ENCODE measurements around the gene STIM1.
"Not testable (repeated sequence)": the region's sequence is repeated elsewhere in the genome, so short reads cannot be mapped to it uniquely, and the experiment has no call there.

STIM1 gene

DNA sequence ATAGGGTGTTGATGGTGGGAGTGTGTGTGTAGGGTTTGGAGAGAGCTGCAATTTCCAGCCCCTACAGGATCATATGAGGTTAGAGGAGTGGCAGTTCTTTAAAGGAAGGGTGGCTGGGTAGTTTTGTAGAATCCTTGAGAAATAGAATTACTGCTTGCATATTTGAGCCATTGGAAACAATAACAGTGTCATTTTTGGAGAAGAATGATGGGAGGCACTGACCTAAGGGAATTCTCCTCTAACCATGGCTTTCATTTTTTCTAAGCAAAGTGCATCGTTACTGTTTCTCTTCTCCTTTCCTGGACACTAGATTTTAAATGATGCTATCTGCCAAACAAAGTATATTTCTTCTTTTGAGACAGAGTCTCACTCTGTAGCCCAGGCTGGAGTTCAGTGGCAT is 172.3 kb downstream of the STIM1 start:
- no peak for DNase-seq (ENCODE audit: low read depth in 2 of 2)

GRCh38 chr11:4030197-4030596 is 174.7 kb downstream of the STIM1 start:
- no peak for DNase-seq (ENCODE audit: low read depth in 2 of 2)

GRCh38 chr11:4032097-4032496 is 176.6 kb downstream of the STIM1 start:
- no peak for DNase-seq (ENCODE audit: low read depth in 2 of 2)

DNA sequence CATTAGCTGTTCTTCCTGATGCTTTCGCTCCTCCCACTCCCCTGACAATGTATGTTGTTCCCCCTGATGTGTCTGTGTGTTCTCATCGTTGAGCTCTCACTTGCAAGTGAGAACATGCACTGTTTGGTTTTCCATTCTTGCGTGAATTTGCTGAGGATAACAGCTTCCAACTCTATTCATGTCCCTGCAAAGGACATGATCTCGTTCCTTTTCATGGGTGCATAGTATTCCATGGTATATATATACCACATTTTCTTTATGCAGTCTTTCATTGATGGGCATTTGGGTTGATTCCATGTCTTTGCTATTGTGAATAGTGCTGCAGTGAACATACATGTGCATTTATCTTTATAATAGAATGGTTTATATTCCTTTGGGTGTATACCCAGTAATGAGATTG is 180.5 kb downstream of the STIM1 start:
- no peak for DNase-seq (ENCODE audit: low read depth in 2 of 2)

DNA sequence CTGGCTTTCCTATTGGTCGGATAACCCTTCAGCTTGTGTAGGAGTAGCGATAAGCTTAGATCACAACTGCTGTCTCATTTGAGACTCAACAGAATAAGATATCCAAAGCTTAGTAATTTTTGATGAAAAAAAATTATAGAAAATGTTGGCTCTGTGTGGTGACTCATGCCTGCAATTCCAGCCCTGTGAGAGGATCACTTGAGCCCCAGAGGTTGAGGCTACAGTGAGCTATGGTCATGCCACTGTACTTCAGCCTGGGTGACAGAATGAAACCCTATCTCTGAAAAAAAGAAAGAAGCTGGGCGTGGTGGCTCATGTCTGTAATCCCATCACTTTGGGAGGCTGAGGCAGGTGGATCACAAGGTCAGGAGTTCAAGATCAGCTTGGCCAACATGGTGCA is 183.5 kb downstream of the STIM1 start:
- DNase-seq (ENCODE audit: low read depth in 2 of 2): no peak

- no peak for DNase-seq (ENCODE audit: low read depth in 2 of 2)
These were observed 185.0 kb downstream of the STIM1 start for GRCh38 chr11:4040461-4040860.

DNA sequence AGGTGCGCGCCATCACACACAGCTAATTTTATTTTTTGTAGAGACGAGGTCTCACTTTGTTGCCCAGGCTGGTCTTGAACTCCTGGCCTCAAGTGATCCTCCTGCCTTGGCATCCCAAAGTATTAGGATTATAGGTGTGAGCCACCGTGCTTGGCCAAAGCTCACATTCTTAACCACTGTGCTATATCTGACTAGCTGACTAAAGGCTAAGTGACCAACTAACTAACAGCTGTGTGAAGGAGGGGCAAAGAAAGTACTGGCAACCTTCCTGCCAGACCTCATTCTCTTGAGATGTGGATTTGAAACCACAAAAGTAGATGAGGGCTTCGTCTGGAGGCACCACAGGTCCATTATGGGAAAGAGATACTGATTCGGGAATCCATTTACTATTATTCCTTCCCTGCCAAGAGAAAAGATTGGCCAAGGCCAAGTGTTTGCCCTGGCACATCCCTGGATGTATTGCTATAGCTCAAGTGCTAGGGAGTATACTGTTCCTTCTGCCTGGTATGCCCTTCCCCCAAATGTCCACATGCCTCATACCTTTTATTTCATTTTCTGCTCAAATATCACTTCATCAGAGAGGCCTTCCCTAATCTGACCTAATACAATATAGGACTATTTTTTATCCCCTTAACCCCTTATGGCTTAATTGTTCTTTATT is 186.4 kb downstream of the STIM1 start:
- DNase-seq (ENCODE audit: low read depth in 2 of 2): no peak

DNA sequence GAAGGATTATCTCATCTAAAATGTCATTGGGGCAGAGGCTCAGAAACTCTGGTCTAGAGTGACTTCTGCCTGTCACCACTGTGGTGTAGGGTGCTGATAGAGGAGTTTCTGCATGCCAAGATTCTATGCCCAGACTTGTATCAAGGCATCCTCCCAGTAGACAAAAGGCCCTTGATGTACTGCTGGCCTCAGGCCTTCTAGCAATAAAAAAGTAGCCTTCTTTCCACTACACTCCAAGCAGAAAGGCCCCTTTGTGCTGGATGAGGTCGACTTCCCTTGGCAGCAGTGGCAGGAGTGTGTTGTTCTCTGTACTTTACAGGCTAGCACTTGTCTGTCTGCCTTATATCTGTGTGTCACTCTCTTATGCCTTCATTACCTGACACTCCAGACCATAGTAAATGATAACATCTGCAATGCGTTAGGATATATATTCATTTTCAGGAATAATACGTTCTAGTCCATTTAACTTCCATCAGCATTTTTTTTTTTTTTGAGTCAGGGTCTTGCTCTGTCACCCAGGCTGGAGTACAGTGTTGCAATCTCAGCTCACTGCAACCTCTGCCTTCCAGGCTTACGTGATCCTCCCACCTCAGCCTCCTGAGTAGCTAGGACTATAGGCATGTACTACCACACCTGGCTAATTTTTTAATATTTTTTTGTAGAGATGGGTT is 189.6 kb downstream of the STIM1 start:
- no peak for DNase-seq (ENCODE audit: low read depth in 2 of 2)

- no peak for DNase-seq (ENCODE audit: low read depth in 2 of 2)
These were observed 192.9 kb downstream of the STIM1 start for GRCh38 chr11:4048340-4048739.

- DNase-seq (ENCODE audit: low read depth in 2 of 2): no peak
These were observed 193.5 kb downstream of the STIM1 start for GRCh38 chr11:4049006-4049405.

DNA sequence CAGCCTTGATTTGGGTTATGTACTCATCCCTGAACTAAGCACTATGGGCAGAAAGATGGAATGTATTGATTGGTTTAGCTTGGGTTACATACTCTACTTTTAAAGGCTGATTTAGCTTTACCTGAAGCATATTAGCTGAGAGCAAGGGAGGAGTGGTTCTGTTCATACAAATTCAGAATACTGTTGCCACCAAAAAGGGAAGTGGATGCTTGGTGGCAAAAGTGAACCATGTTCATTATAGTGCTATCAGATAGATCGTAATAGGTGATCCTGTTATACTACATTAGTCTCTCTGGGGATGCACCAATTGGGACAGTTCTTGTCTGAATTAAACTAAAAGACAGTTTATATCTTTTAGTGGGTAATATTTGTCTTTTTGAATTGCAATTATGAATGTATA is 194.7 kb downstream of the STIM1 start:
- no peak for DNase-seq (ENCODE audit: low read depth in 2 of 2)

- DNase-seq (ENCODE audit: low read depth in 2 of 2): not testable (repeated sequence)
These were observed 197.7 kb downstream of the STIM1 start for GRCh38 chr11:4053200-4053599.

- DNase-seq (ENCODE audit: low read depth in 2 of 2): no peak
These were observed 199.2 kb downstream of the STIM1 start for GRCh38 chr11:4054643-4055042.

GRCh38 chr11:4059424-4059823 is 204.0 kb downstream of the STIM1 start:
- no peak for DNase-seq (ENCODE audit: low read depth in 2 of 2)

DNA sequence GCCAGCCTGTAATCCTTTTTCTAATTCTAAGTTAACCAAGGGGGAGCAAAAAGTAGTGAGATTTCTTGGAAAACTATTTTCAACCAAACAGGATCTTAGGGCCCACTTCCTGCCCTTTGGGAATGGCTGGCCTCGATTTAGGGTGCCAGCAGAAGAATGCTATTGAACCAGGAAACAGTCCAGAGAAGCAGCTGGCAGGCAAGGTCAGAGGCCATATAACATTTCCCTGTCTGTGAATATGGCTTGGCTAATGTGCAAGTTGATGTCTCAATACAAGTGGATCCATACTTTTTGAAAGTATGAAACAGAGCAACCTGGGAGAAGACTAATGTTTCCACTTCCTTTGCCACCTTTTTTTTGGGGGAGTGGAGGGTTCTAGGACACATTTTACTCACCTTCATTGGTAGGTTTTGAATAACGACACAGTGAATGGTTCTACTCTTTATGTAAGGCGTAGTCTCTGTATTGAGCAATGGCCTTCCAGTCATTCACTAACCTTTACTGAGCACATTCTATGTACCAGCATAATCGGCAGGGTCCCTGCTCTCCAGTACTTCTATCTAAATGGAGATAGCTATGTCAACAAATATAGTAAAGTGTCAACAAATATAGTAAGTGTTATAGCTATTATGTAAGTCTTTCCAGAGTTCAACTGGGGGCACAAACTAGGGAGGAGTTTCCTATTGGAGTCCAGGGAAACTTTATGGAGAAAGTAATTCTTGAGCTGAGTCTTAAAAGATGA is 204.9 kb downstream of the STIM1 start:
- no peak for DNase-seq (ENCODE audit: low read depth in 2 of 2)

DNA sequence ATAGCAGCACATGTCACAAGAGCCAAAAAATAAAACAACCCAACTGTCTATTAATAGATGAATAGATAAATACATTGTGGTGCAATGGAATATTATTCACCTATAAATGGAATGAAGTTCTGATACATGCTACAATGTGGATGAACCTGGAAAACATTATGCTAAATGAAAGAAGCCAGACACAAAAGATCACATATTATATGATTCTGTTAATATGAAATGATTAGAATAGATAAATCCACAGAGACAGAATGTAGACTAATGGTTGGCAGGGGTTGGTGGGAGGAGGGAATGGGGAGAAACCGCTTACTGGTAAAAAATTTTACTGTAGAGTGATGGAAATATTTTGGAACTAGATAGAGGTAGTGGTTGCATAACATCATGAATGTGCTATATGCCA is 206.2 kb downstream of the STIM1 start:
- no peak for DNase-seq (ENCODE audit: low read depth in 2 of 2)

DNA sequence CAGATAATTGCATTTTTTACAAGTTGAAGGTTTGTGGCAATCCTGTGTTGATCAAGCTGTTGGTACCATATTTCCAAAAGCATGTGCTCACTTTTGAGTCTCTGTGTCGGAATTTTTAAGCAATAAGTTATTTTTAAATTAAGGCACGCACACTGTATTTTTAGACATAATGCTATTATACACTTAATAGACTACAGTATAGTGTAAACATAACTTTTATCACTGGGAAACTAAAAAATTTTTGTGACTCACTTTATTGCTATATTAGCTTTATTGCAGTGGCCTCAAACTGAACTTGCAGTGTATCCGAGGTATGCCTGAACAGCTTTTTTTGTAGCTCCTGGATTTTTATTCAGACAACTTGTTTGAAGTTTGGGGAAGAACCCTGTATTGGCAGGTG is 207.9 kb downstream of the STIM1 start:
- DNase-seq (ENCODE audit: low read depth in 2 of 2): no peak

DNA sequence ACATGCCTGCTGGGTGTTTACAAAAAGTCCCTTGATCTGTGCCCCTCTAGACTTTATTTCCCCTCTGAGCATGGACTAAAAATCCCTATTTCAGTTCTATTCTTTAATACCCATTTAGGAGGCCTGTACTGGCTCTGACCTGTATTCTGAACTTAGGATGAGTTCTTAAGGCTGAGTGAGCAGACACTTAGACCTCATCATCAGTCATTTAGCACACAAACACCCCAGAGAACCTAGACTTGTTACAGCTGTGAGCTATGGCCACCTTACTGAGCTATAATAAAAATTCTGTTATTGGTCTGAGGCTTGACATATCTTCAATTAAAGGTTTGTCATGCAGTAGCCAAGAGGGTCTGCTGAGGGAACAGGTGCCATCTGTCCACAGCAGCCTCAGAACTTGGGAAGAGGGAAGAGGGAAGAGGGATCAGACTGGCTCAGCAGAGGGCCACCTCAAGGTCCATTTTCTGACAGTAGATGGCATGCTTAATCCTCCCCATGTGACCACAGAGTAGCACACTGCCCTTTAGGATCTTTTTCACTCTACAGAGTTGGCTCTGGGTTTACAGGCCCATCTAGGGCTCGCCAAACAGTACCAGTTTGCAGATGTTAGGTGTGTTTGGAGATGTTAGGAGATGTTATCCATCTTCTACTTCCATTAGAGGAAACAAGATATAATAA is 209.0 kb downstream of the STIM1 start:
- no peak for DNase-seq (ENCODE audit: low read depth in 2 of 2)

DNA sequence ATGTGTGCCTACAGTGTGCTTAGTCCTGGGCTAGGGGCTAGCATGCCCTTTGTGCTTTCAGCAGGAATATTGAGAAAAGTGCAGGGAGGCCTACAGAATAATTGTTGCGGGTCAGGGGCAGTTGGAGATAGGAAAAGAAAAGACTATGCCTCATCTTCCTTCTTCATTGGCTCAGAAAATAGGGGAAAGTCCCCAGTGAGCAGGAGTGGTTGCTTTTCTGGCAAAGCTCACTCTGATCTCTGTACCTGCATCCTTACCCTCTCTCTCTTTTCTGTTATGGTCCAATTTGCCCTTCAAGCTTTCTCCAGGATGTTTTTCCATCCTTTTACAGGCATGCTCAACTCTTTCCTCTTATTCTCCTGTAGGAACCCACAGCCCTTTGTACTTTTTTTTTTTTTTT is 209.6 kb downstream of the STIM1 start:
- no peak for DNase-seq (ENCODE audit: low read depth in 2 of 2)

- no peak for DNase-seq (ENCODE audit: low read depth in 2 of 2)
These were observed 210.3 kb downstream of the STIM1 start for GRCh38 chr11:4065601-4066377.

DNA sequence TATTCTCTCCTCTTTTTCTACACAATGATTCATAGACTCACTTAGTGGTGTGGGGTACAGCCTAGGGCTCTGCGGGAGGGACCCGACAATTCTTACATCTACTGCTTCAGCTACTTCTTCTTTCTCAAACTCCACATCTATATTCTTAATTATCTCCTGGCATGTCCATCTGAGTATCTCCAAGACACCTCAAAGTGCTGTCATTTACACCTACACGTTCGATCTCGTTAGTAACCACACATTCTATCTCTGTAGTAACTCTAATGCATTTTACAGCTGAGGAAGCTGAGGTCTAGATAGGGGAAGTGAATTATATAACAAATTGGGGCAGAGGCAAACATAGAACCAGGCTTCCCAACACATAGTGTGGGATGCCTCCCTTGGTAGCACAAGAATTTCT is 211.4 kb downstream of the STIM1 start:
- DNase-seq (ENCODE audit: low read depth in 2 of 2): no peak

- DNase-seq (ENCODE audit: low read depth in 2 of 2): no peak
These were observed 213.5 kb downstream of the STIM1 start for GRCh38 chr11:4068962-4069361.
